Transverse colon (tissue), 1 donor: ENCODE data around the gene RIT1.

ENCODE experiments used
- EP300 ChIP-seq: sonication (generic); formaldehyde crosslinking; IDR thresholded peaks from one replicate; pipeline ENCODE4 v1.6.1; 2017; ENCODE audit warnings: antibody characterized with exemption, low read depth
- POLR2A ChIP-seq: fragments of 450-650 bp; IDR thresholded peaks from one replicate; pipeline ENCODE4 v1.6.1; 2016; ENCODE audit warnings: antibody characterized with exemption, mild to moderate bottlenecking, moderate library complexity

- no peak for TF ChIP-seq POLR2A
- no peak for TF ChIP-seq EP300
Observed at GRCh38 chr1:155884982-155885381, 26.2 kb downstream of the RIT1 start.
